Body of pancreas (tissue), 4 donors: ENCODE data around the gene CEACAM6. TPM values are rescaled to one million over a fixed set of nuclear protein-coding genes. Genes with fewer than 3 reads are reported as not detected.
"Not testable (repeated sequence)": the region's sequence is repeated elsewhere in the genome, so short reads cannot be mapped to it uniquely, and the experiment has no call there.

Source experiments
- ATAC-seq: fragments of 150-250 bp; one replicate; pipeline ENCODE4 v1.9.1; 2016
- DNase-seq, 4 donors: peaks; one replicate each; pipeline ENCODE4 v3.0.0-alpha.2; 2019
- H3K27ac ChIP-seq, 4 donors: fragments of 200-600 bp; sonication (generic); 1 replicate in 3 of 4; 2 replicates in 1 of 4; pipeline versions ENCODE4 v1.5.1 to v1.6.1; 2016 to 2019; ENCODE audit warnings: mild to moderate bottlenecking in 1 of 4, mixed read lengths in 1 of 4, moderate library complexity in 1 of 4
- H3K27me3 ChIP-seq, 2 donors: fragments of 200-600 bp; sonication (generic); one replicate each; pipeline ENCODE4 v1.6.0; 2016; ENCODE audit warnings: mild to moderate bottlenecking in 1 of 2
- H3K36me3 ChIP-seq, 2 donors: fragments of 200-600 bp; sonication (generic); replicated peaks in 1 of 2; 2 replicates each; pipeline ENCODE4 v1.5.1; 2016; ENCODE audit warnings: low read depth in 2 of 2; ENCODE audit not compliant: insufficient read depth in 1 of 2
- H3K4me1 ChIP-seq: fragments of 200-600 bp; sonication (generic); one replicate; pipeline ENCODE4 v1.6.0; 2016
- H3K4me3 ChIP-seq, 2 donors: fragments of 200-600 bp; sonication (generic); 1 replicate in 1 of 2; 2 replicates in 1 of 2; pipeline ENCODE4 v1.5.1; 2016 to 2019
- H3K9me3 ChIP-seq, 3 donors: fragments of 200-600 bp; sonication (generic); 1 replicate in 2 of 3; 2 replicates in 1 of 3; pipeline ENCODE4 v1.5.1; 2016
- CTCF ChIP-seq, 7 experiments: fragments of 450-650 bp in 4 of 7; fragments of 200-600 bp in 3 of 7; sonication (generic) in 3 of 7; IDR thresholded peaks; one replicate each; pipeline ENCODE4 v1.5.1; 2016 to 2019; ENCODE audit warnings: antibody characterized with exemption in 7 of 7
- POLR2A ChIP-seq, 3 donors: fragments of 450-650 bp; IDR thresholded peaks; one replicate each; pipeline ENCODE4 v1.6.1; 2016; ENCODE audit warnings: antibody characterized with exemption in 3 of 3, mild to moderate bottlenecking in 2 of 3
- whole genome bisulfite sequencing, 2 donors: methylation state at CpG; one replicate each; pipeline ENCODE4 v1.1.5; 2017; 5-methylcytosine and 5-hydroxymethylcytosine counted together
- intact Hi-C: fragments of 100-400 bp; cut with DNase I; formaldehyde crosslinking; loops from one replicate; pipeline ENCODE4 v1.15.1; 2023
- total RNA-seq, 2 donors: library from RNA; depleted of rRNA; stranded (reverse); fragments of >200 nt; gene quantifications; one replicate each; pipeline ENCODE4 v1.1.0, GENCODE V29; 2016

Gene CEACAM6
- total RNA-seq, 2 donors from 2014 or later: 3.0 to 27.0 TPM

- no peak overlapping the region for H3K27ac ChIP-seq
- WGBS, 2 donors: 33 to 34% methylated on average over 7 of the region's 7 CpGs
These were observed 31.7 kb downstream of the CEACAM6 start for GRCh38 chr19:41787055-41787454.

GRCh38 chr19:41788518-41788917 lies 33.2 kb downstream of the CEACAM6 start:
- ATAC-seq, H3K27me3 ChIP-seq, H3K4me1 ChIP-seq, DNase-seq, H3K4me3 ChIP-seq, H3K9me3 ChIP-seq, H3K36me3 ChIP-seq, intact Hi-C loops, H3K27ac ChIP-seq: not testable (repeated sequence)
- WGBS, 2 donors: no CpG with 5 or more reads among the region's 1 CpG

More at GRCh38 chr19:41787055-41787454, 31.7 kb downstream of the CEACAM6 start:
- DNase-seq (no peak), ATAC-seq (no peak)
- no peaks in the 10 kb centered on the region for H3K9me3 ChIP-seq
- H3K27me3 ChIP-seq: peaks cover 0 to 3% of the 10 kb centered on the region in 2 donors
- TF ChIP-seq POLR2A (IDR thresholded peaks at IDR 0.05) (no peak), CTCF (IDR thresholded peaks at IDR 0.05) (no peak)
- H3K4me1 ChIP-seq: no peaks in the 10 kb centered on the region
- H3K36me3 ChIP-seq: no peaks in the 10 kb centered on the region
- no peak overlapping the region for H3K4me3 ChIP-seq
- intact Hi-C loops: no loop called here

GRCh38 chr19:41789053-41789452 lies 33.7 kb downstream of the CEACAM6 start:
- H3K27ac ChIP-seq, intact Hi-C loops, H3K36me3 ChIP-seq, H3K27me3 ChIP-seq, H3K9me3 ChIP-seq, H3K4me3 ChIP-seq, H3K4me1 ChIP-seq, ATAC-seq, DNase-seq: not testable (repeated sequence)
- WGBS, 2 donors: 27 to 34% methylated on average over 3 to 5 of the region's 5 CpGs

- no peaks in the 10 kb centered on the region for H3K36me3 ChIP-seq
- DNase-seq (peak; percentile 55 to 71 (median 61)), ATAC-seq (no peak)
- intact Hi-C loops: no loop called here
- 17 to 18% methylated on average over 22 of the region's 22 CpGs for WGBS, 2 donors
- no peak for TF ChIP-seq POLR2A (IDR thresholded peaks at IDR 0.05)
- peak; percentile 34 to 74 (median 63) for TF ChIP-seq CTCF (IDR thresholded peaks at IDR 0.05)
- no peak overlapping the region for H3K4me3 ChIP-seq
- no peaks in the 10 kb centered on the region for H3K4me1 ChIP-seq
- H3K27ac ChIP-seq: no peak overlapping the region
- no peaks in the 10 kb centered on the region for H3K9me3 ChIP-seq
- H3K27me3 ChIP-seq: no peaks in the 10 kb centered on the region
These were observed 37.4 kb downstream of the CEACAM6 start for GRCh38 chr19:41792513-41793413.

GRCh38 chr19:41793414-41793727 lies 38.0 kb downstream of the CEACAM6 start:
- WGBS, 2 donors: 0% methylated on average over 1 of the region's 1 CpG
- Histone ChIP-seq H3K27me3 (no peaks in the 10 kb centered on the region), H3K36me3 (no peaks in the 10 kb centered on the region), H3K4me3 (no peak overlapping the region), H3K9me3 (no peaks in the 10 kb centered on the region), H3K27ac (no peak overlapping the region), H3K4me1 (no peaks in the 10 kb centered on the region)
- intact Hi-C loops: no loop called here
- TF ChIP-seq POLR2A (IDR thresholded peaks at IDR 0.05): no peak
- TF ChIP-seq CTCF (IDR thresholded peaks at IDR 0.05): no peak
- ATAC-seq (no peak), DNase-seq (no peak)

- DNase-seq: peak; percentile 57 to 70 (median 68)
- Histone ChIP-seq H3K27me3 (no peaks in the 10 kb centered on the region), H3K4me1 (no peaks in the 10 kb centered on the region), H3K36me3 (no peaks in the 10 kb centered on the region), H3K9me3 (no peaks in the 10 kb centered on the region), H3K27ac (no peak overlapping the region), H3K4me3 (no peak overlapping the region)
- intact Hi-C loops: no loop called here
- WGBS, 2 donors: 36 to 40% methylated on average over 5 of the region's 5 CpGs
- ATAC-seq: peak; percentile 74
- TF ChIP-seq POLR2A (IDR thresholded peaks at IDR 0.05): no peak
- peak; percentile 61 to 82 (median 67) for TF ChIP-seq CTCF (IDR thresholded peaks at IDR 0.05)
These were observed 39.7 kb downstream of the CEACAM6 start for GRCh38 chr19:41795031-41795461.
